GM12891 (cell line): ENCODE data around the gene KHDC1.
"Not testable (repeated sequence)": the region's sequence is repeated elsewhere in the genome, so short reads cannot be mapped to it uniquely, and the experiment has no call there.

Experiments used
- DNase-seq: peaks from one replicate; pipeline ENCODE4 v3.0.0; 2011; ENCODE audit warnings: low spot score; ENCODE audit not compliant: insufficient read length
- FAIRE-seq: peaks from 2 replicates; lab custom pipeline; 2011; peaks lifted over from hg19 to GRCh38; lab: Jason Lieb, UNC
- PAX5 ChIP-seq: IDR thresholded peaks from 2 replicates; pipeline ENCODE4 v1.6.1; 2011; ENCODE audit warnings: low read length, moderate library complexity, mild to moderate bottlenecking; ENCODE audit not compliant: insufficient read depth, severe bottlenecking
- POLR2A ChIP-seq: IDR thresholded peaks from 2 replicates; pipeline ENCODE4 v1.6.1; 2011; ENCODE audit warnings: low read depth, low read length, control low read depth
- POLR2AphosphoS5 ChIP-seq: IDR thresholded peaks from 2 replicates; pipeline ENCODE4 v1.6.1; 2011; ENCODE audit warnings: low read depth, low read length, control low read depth
- POU2F2 ChIP-seq: IDR thresholded peaks from 2 replicates; pipeline ENCODE4 v1.6.1; 2011; ENCODE audit warnings: low read depth, mild to moderate bottlenecking, control low read depth, low read length, moderate library complexity
- SPI1 ChIP-seq: IDR thresholded peaks from 2 replicates; pipeline ENCODE4 v1.6.1; 2011; ENCODE audit warnings: low read depth, low read length, control low read depth
- TAF1 ChIP-seq: IDR thresholded peaks from 2 replicates; pipeline ENCODE4 v1.6.1; 2011; ENCODE audit warnings: low read depth, low read length, control low read depth

The KHDC1 gene

DNA sequence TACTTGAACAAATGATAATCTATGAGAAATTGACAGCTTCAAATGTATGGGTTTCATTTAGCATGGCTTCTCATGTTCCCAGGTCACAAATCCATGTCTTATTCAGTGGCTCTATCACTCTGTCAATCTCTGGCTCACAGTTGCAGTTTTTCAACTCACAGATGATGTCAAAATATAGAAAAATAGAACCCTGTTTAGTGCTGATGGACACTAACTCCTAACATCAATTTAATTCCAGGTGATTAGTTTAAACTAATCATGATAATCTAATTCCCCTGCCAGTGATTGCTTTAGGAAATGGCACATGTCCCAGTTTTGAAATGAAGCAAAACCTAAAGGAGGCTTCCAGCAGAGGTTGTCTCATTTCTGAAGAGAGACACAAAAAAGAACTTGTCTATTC is 13.0 kb downstream of the KHDC1 start:
- TF ChIP-seq PAX5 (no peak), POLR2AphosphoS5 (no peak), SPI1 (no peak), POLR2A (no peak), TAF1 (no peak), POU2F2 (no peak)
- no peak for FAIRE-seq
- no peak for DNase-seq

DNA sequence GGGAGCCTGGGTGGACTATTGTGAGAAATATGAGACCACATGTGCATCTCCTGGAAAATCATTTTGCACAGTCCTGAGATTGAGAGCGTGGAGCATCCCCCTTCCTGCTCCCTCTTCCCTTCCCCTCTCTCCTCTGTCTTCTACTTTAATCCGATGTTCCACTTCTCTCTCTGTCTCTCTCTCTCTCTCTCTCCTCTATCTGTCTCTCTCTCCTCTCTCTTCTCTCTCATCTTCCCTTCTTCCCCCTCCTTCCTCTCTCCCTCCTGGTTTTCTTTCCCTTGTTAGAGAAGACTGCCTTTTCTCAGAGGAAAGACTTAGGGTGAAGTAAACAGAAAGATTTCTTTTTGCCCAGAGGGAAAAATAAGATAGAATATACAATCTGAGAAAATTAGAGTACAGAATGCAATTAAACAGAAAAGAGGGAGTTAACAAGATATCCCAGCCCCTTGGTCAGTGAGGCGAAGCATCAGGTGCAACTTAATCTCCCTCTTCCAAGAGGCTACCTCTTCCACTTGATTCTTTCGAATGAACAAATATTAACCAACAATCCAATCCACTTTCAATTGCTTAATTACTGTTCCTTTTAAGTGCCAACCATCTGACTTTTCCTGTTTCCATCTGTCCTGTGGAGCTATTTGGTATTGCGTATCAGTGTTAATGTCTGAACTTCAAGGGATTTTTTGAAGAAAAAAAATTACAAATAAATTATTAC is 14.6 kb downstream of the KHDC1 start:
- DNase-seq (no peak), FAIRE-seq (no peak)
- TF ChIP-seq POLR2AphosphoS5: no peak
- TF ChIP-seq TAF1: no peak
- no peak for TF ChIP-seq POU2F2

DNA sequence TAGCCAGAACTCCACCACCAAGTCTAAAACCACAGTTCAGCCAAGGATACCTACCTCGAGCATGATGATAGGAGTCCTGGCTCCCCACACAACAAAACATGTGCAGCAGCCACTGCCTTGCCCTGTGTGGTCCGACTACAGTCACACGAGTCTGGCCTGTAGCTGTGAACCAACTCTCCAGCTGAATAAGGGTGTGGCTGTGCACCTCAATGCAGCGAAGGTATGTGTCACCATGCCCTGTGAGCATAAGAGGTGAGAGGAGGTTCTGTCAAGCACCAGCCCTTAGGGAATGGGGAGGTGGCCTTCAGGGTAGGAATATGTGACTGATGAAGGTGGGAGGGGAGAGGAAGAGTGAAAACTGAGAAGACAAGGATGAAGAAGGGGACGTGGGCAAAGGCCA is 21.0 kb downstream of the KHDC1 start:
- DNase-seq (no peak), FAIRE-seq (no peak)
- no peak for TF ChIP-seq POLR2AphosphoS5
- TF ChIP-seq TAF1: no peak
- TF ChIP-seq SPI1: no peak
- no peak for TF ChIP-seq PAX5
- TF ChIP-seq POU2F2: no peak

DNA sequence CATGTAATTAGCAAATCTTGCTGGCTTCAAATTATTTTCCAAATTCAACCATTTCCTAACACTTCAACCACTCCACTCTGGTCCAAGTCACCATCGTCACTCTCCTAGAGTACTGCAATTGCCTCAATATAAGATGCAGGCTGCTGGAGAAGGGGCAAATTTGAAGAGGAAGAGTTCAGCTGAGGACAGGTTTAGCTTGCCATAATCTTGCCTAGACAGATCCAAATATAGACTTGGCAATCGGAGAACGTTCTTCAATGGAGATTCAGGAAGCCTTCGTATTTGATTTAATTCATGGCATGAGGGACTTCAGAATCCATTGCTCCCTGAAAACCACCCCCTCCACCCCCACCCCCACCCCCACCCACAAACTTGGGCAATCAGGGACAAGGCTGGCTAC is 22.3 kb downstream of the KHDC1 start:
- FAIRE-seq (no peak), DNase-seq (no peak)
- TF ChIP-seq SPI1: no peak
- no peak for TF ChIP-seq POLR2A
- TF ChIP-seq POLR2AphosphoS5: no peak
- no peak for TF ChIP-seq TAF1
- no peak for TF ChIP-seq PAX5
- TF ChIP-seq POU2F2: no peak

DNA sequence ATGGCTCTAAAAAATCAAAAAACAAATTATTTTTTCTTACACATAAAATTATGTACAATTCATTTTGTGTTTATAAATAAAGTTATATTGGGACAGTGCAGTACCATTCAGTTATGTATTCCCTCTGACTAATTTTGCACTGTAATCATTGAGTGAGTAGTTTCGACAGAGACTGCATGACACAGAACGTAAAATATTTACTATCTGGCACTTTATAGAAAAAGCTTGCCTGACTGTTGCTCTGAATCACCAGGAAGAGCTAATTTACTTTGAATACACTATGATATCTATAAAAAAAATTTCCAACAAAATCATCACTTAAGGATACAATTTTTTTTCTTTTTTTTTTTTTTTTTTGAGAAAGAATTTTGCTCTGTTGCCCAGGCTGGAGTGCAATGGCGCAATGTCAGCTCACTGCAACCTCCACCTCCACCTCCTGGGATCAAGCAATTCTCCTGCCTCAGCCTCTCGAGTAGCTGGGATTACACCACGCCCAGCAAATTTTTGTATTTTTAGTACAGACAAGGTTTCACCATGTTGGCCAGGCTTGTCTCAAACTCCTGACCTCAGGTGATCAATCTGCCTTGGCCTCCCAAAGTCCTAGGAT is 26.7 kb downstream of the KHDC1 start:
- DNase-seq (no peak), FAIRE-seq (no peak)
- TF ChIP-seq PAX5: no peak
- no peak for TF ChIP-seq POLR2AphosphoS5
- TF ChIP-seq SPI1: no peak
- TF ChIP-seq POU2F2: no peak
- no peak for TF ChIP-seq POLR2A
- TF ChIP-seq TAF1: no peak

DNA sequence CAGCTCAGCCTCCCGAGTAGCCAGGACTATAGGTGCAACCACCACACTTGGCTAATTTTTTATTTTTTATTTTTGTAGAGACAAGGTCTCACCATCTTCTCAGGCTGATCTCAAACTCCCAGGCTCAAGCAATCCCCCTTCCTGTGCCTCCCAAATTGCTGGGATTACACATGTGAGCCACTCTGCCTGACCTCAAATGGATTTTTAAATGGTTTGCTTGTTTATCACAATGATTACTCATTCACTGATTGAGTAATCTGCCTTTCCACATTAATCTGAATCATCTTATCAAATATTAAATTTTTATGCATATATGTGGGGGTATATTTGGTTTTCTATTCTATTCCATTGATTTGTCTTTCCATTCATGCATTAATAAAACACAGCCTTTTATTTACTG is 28.3 kb downstream of the KHDC1 start:
- TF ChIP-seq POLR2AphosphoS5 (no peak), SPI1 (no peak)
- DNase-seq (no peak), FAIRE-seq (no peak)

DNA sequence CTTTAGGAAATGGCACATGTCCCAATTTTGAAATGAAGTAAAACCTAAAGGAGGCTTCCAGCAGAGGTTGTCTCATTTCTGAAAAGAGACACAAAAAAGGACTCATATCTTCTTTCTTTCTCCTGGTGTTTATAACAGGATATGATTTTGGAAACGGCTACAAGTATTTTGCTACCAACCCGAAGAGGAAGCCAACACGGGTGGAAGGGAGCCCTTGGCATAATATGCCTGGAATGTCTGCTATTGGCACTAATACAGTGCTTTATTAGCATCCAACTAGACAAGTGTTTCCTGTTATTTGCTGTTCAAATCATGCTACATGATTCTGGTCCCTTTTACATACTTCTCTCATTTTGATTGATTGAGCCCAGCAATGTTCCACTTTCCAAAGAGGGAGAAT is 29.0 kb downstream of the KHDC1 start:
- DNase-seq: not testable (repeated sequence)

DNA sequence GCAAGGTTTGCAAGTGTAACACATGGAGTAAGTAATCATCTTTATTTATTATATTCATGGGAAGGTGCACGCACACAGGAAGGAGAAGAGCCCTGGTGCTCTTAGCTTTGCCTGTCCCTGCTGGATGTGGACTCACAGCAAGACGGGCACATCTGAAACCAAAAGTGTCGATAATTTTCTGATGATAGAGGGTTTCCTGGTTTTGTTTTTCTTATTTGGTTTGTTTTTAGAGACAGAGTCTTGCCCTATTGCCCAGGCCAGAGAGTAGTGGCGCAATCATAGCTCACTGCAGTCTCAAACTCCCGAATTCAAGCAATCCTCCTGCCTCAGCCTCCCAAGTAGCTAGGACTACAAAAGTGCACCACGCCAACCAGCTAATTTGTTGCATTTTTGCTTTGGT is 29.9 kb downstream of the KHDC1 start:
- no peak for DNase-seq
- TF ChIP-seq PAX5 (no peak), TAF1 (no peak), POU2F2 (no peak), SPI1 (no peak)
- FAIRE-seq: no peak

More for the DNA sequence above, 29.0 kb downstream of the KHDC1 start:
- not testable (repeated sequence) for FAIRE-seq

DNA sequence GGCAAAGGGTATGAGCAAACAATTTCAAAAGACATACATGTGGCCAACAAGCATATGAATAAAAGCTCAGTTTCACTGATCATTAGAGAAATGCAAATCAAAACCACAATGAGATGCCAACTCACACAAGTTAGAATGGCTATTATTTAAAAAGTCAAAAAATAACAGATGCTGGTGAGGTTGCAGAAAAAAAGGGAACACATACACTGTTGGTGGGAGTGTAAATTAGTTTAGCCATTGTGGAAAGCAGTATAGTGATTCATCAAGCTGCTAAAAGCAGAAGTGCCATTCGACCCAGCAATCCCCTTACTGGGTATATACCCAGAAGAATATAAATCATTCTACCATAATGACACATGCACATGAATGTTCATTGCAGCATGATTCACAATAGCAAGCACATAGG is 31.0 kb downstream of the KHDC1 start:
- no peak for FAIRE-seq
- no peak for DNase-seq
- TF ChIP-seq POU2F2 (no peak), SPI1 (peak; percentile 66)

DNA sequence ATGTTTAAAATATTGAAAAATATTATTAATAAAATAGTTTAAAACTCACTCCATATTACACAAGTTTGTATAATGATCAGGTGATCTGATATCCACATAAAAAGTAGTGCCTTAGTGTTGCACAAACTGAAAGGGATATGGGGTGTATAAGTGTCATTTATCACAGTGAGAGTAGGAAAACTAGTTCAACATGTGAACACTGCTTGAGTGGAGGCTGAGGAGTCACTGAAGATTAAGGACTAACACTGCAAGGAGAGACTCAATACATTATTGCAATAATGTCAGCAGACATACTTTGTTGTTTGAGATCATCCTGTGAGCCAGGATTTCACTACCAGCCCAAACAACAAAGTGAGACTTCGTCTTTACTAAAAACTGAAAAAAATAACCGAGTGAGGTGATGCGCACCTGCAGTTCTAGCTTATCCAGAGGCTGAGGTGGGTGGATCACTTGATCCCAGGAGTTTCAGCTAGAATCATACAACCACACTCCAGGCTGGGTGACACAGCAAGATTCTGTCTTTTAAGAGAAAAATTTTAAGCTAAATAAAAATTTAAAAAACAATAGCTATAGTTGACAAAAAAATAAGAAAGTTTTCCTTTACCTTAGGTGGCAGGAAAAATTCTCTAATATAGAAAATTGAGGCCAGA is 35.3 kb downstream of the KHDC1 start:
- FAIRE-seq (peak; percentile 31), DNase-seq (no peak)
- no peak for TF ChIP-seq POU2F2
- TF ChIP-seq SPI1: no peak
- no peak for TF ChIP-seq POLR2AphosphoS5
- TF ChIP-seq PAX5: no peak
- TF ChIP-seq TAF1: no peak
- TF ChIP-seq POLR2A: no peak

DNA sequence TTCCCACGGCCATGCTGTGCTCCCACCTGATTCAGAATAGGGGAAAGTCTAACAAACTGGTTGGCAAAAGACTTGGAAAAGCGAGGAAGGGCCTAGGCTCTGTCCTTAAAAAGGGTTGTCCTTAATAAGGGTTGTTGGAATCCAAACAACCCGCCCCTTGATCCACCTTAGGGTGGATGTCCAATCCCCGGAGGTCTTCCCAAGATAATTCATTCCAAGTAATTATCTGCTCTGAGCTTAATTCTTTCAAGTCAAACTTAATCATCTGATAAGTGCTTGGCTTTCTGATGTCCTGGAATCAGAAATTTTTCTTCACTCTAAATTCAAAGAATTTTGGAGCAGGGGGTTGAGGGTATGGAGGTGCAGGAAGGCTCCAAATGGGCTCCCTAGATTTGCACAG is 37.6 kb downstream of the KHDC1 start, which contains the start of gene KHDC1L:
TSS of gene KHDC1L (minus strand) at position 101 of the 400 bp plus-strand sequence. CDS start at position 13, 88 bp downstream.
- FAIRE-seq (no peak), DNase-seq (no peak)
- TF ChIP-seq POU2F2: no peak
- TF ChIP-seq SPI1: no peak
- no peak for TF ChIP-seq PAX5
